ENCODE data around the gene CD300LB.
"Not testable (repeated sequence)": the region's sequence is repeated elsewhere in the genome, so short reads cannot be mapped to it uniquely, and the experiment has no call there.

The CD300LB gene

GRCh38 chr17:74493331-74493833, 37.9 kb downstream of the CD300LB start:
- DNase-seq (ENCODE audit: low read depth): peak; percentile 57

- no peak for DNase-seq (ENCODE audit: low read depth)
These were observed 39.6 kb downstream of the CD300LB start for GRCh38 chr17:74491626-74492025.

- no peak for DNase-seq (ENCODE audit: low read depth)
These were observed 40.6 kb downstream of the CD300LB start for GRCh38 chr17:74490716-74491115.

- DNase-seq (ENCODE audit: low read depth): not testable (repeated sequence)
These were observed 43.0 kb downstream of the CD300LB start for GRCh38 chr17:74488276-74488675.

GRCh38 chr17:74485841-74486240, 45.4 kb downstream of the CD300LB start:
- DNase-seq (ENCODE audit: low read depth): no peak

- no peak for DNase-seq (ENCODE audit: low read depth)
These were observed 46.1 kb downstream of the CD300LB start for GRCh38 chr17:74485022-74485743.

- no peak for DNase-seq (ENCODE audit: low read depth)
These were observed 47.2 kb downstream of the CD300LB start for GRCh38 chr17:74484066-74484465.

GRCh38 chr17:74481621-74482020, 49.7 kb downstream of the CD300LB start:
- no peak for DNase-seq (ENCODE audit: low read depth)

- DNase-seq (ENCODE audit: low read depth): no peak
These were observed 51.0 kb downstream of the CD300LB start for GRCh38 chr17:74480290-74480689.

- no peak for DNase-seq (ENCODE audit: low read depth)
These were observed 52.7 kb downstream of the CD300LB start for GRCh38 chr17:74478420-74479100.

GRCh38 chr17:74477411-74477810, 53.9 kb downstream of the CD300LB start:
- DNase-seq (ENCODE audit: low read depth): no peak

GRCh38 chr17:74475189-74475588, 56.1 kb downstream of the CD300LB start:
- no peak for DNase-seq (ENCODE audit: low read depth)

- DNase-seq (ENCODE audit: low read depth): no peak
These were observed 57.1 kb downstream of the CD300LB start for GRCh38 chr17:74474043-74474792.

- no peak for DNase-seq (ENCODE audit: low read depth)
These were observed 58.0 kb downstream of the CD300LB start for GRCh38 chr17:74473294-74473693.

- no peak for DNase-seq (ENCODE audit: low read depth)
These were observed 58.4 kb downstream of the CD300LB start for GRCh38 chr17:74472890-74473289.

- DNase-seq (ENCODE audit: low read depth): no peak
These were observed 59.9 kb downstream of the CD300LB start for GRCh38 chr17:74471341-74471740.
